Activated naive CD4-positive, alpha-beta T cell treated with anti-CD3 and anti-CD28 coated beads, Interleukin-2, amount 50 U/mL, for 24 hours (primary cell): ENCODE results near the gene TMEM175.
"Not testable (repeated sequence)": the region's sequence is repeated elsewhere in the genome, so short reads cannot be mapped to it uniquely, and the experiment has no call there.

ENCODE experiments used
- H3K27ac Mint-ChIP-seq: one replicate; pipeline ENCODE4 v1.8.0; 2021; ENCODE audit warnings: mild to moderate bottlenecking, mixed read lengths
- H3K27me3 Mint-ChIP-seq: one replicate; pipeline ENCODE4 v1.8.0; 2021; ENCODE audit warnings: mixed read lengths
- H3K36me3 Mint-ChIP-seq: one replicate; pipeline ENCODE4 v1.8.0; 2021; ENCODE audit warnings: mixed read lengths
- H3K4me1 Mint-ChIP-seq: one replicate; pipeline ENCODE4 v1.8.0; 2021; ENCODE audit warnings: mixed read lengths
- H3K4me3 Mint-ChIP-seq: one replicate; pipeline ENCODE4 v1.8.0; 2021; ENCODE audit warnings: mild to moderate bottlenecking, mixed read lengths
- H3K9me3 Mint-ChIP-seq: one replicate; pipeline ENCODE4 v1.8.0; 2021; ENCODE audit warnings: mixed read lengths

The TMEM175 gene

GRCh38 chr4:991451-992296 lies 59.4 kb downstream of the TMEM175 start:
- H3K4me1 Mint-ChIP-seq: no peaks in the 10 kb centered on the region
- H3K27me3 Mint-ChIP-seq: no peaks in the 10 kb centered on the region
- no peaks in the 10 kb centered on the region for H3K36me3 Mint-ChIP-seq
- H3K9me3 Mint-ChIP-seq: no peaks in the 10 kb centered on the region
- H3K27ac Mint-ChIP-seq: no peak overlapping the region
- no peak overlapping the region for H3K4me3 Mint-ChIP-seq

GRCh38 chr4:992297-993110 lies 60.2 kb downstream of the TMEM175 start:
- Mint-ChIP-seq H3K36me3 (no peaks in the 10 kb centered on the region), H3K27ac (no peak overlapping the region), H3K9me3 (no peaks in the 10 kb centered on the region), H3K4me3 (no peak overlapping the region), H3K27me3 (no peaks in the 10 kb centered on the region), H3K4me1 (no peaks in the 10 kb centered on the region)

- no peak within 1 kb of the TSS for H3K27ac Mint-ChIP-seq
- H3K36me3 Mint-ChIP-seq: no peaks in the 10 kb centered on the region
- H3K9me3 Mint-ChIP-seq: no peaks in the 10 kb centered on the region
- no peak within 1 kb of the TSS for H3K4me3 Mint-ChIP-seq
- H3K27me3 Mint-ChIP-seq: peaks cover under 1% of the 10 kb centered on the region
- H3K4me1 Mint-ChIP-seq: peaks cover 7% of the 10 kb centered on the region
Measured at GRCh38 chr4:993111-994029, 61.1 kb downstream of the TMEM175 start, which contains the start of gene SLC26A1. Gene SLC26A1 (minus strand): TSS chr4:993404. CDS start chr4:991703, 1,701 bp downstream.

DNA sequence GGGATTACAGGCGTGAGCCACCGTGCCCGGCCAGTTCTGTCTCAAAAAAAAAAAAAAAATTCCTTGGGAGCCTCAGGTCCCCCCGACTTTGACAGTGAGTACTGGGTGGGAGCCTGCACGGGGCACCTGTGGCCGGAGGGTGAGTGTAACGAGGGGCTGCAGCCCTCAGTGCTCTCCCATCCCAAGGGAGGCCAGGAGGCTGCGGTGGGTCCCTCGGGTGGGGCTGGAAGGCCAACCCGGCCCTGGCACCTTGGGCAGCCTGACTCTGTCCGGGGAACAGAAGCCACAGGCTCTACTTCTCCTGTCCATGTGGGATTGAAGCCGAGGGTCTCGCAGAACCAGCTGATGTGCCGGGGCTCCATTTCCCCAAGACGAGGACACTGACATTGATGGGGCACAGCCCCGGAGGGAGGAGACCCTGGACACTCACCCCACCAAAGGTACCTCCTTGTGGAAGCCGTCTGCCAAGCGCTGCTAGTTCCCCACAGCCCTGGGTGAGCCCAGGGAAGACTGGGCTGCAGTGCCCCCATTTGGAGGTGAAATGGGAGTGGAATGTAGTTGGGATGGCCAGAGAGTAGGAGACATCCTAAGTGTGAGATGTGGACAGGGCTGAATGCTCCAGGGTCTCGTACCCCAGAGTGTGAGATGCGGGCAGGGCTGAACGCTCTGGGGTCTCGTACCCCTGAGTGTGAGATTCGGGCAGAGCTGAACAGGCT lies 63.2 kb downstream of the TMEM175 start:
- Mint-ChIP-seq H3K4me3 (no peak overlapping the region), H3K27ac (no peak overlapping the region), H3K9me3 (no peaks in the 10 kb centered on the region), H3K27me3 (peaks cover 7% of the 10 kb centered on the region), H3K4me1 (peaks cover 13% of the 10 kb centered on the region), H3K36me3 (no peaks in the 10 kb centered on the region)

GRCh38 chr4:996030-996996 lies 64.1 kb downstream of the TMEM175 start:
- H3K27ac Mint-ChIP-seq: no peak overlapping the region

DNA sequence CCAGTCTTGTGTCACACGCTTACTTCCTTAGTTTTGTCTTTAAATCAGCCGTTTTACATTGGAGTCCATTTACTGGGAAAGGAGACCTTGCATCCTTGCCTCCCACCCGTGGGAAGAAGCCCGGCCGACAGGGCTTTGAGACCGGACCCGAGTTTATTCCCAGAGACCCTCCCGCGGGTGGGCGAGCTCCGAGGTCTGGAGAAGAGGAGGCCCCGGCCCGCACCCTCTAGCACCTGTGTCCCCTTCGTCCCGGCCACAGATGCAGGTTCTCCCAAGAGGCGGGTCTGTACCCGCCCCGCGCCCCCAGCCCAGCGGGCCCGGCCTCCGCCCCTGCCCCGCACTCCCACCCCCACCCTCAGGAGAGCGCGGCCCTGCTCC lies 64.7 kb downstream of the TMEM175 start:
- H3K36me3 Mint-ChIP-seq: no peaks in the 10 kb centered on the region
- H3K9me3 Mint-ChIP-seq: no peaks in the 10 kb centered on the region
- no peak overlapping the region for H3K27ac Mint-ChIP-seq
- H3K27me3 Mint-ChIP-seq: peaks cover 10% of the 10 kb centered on the region
- no peak overlapping the region for H3K4me3 Mint-ChIP-seq
- peaks cover 13% of the 10 kb centered on the region for H3K4me1 Mint-ChIP-seq

More at GRCh38 chr4:996030-996996, 64.1 kb downstream of the TMEM175 start:
- Mint-ChIP-seq H3K36me3 (no peaks in the 10 kb centered on the region), H3K4me1 (peaks cover 13% of the 10 kb centered on the region), H3K27me3 (peaks cover 9% of the 10 kb centered on the region), H3K9me3 (no peaks in the 10 kb centered on the region), H3K4me3 (no peak overlapping the region)

GRCh38 chr4:997375-998071 lies 65.3 kb downstream of the TMEM175 start:
- Mint-ChIP-seq H3K27ac (no peak overlapping the region), H3K4me3 (no peak overlapping the region), H3K4me1 (peaks cover 13% of the 10 kb centered on the region), H3K36me3 (no peaks in the 10 kb centered on the region), H3K27me3 (peaks cover 12% of the 10 kb centered on the region), H3K9me3 (no peaks in the 10 kb centered on the region)

- Mint-ChIP-seq H3K4me1 (peaks cover 13% of the 10 kb centered on the region), H3K27me3 (peaks cover 12% of the 10 kb centered on the region), H3K9me3 (no peaks in the 10 kb centered on the region), H3K4me3 (no peak overlapping the region), H3K36me3 (no peaks in the 10 kb centered on the region), H3K27ac (peak overlapping the region; percentile 59)
Measured at GRCh38 chr4:998096-998691, 65.9 kb downstream of the TMEM175 start.

GRCh38 chr4:999240-999863 lies 67.1 kb downstream of the TMEM175 start:
- H3K9me3 Mint-ChIP-seq, H3K36me3 Mint-ChIP-seq, H3K4me3 Mint-ChIP-seq: not testable (repeated sequence)
- Mint-ChIP-seq H3K27ac (peak overlapping the region; percentile 35), H3K4me1 (peaks cover 13% of the 10 kb centered on the region), H3K27me3 (peaks cover 14% of the 10 kb centered on the region)

- Mint-ChIP-seq H3K36me3 (no peaks in the 10 kb centered on the region), H3K27me3 (peaks cover 18% of the 10 kb centered on the region), H3K4me1 (peaks cover 13% of the 10 kb centered on the region), H3K9me3 (no peaks in the 10 kb centered on the region), H3K4me3 (no peak overlapping the region), H3K27ac (no peak overlapping the region)
Measured at GRCh38 chr4:999882-1000425, 67.7 kb downstream of the TMEM175 start.

GRCh38 chr4:1000686-1001260 lies 68.5 kb downstream of the TMEM175 start:
- Mint-ChIP-seq H3K9me3 (no peaks in the 10 kb centered on the region), H3K27ac (no peak overlapping the region), H3K4me1 (peaks cover 13% of the 10 kb centered on the region), H3K4me3 (no peak overlapping the region), H3K27me3 (peaks cover 21% of the 10 kb centered on the region), H3K36me3 (no peaks in the 10 kb centered on the region)

DNA sequence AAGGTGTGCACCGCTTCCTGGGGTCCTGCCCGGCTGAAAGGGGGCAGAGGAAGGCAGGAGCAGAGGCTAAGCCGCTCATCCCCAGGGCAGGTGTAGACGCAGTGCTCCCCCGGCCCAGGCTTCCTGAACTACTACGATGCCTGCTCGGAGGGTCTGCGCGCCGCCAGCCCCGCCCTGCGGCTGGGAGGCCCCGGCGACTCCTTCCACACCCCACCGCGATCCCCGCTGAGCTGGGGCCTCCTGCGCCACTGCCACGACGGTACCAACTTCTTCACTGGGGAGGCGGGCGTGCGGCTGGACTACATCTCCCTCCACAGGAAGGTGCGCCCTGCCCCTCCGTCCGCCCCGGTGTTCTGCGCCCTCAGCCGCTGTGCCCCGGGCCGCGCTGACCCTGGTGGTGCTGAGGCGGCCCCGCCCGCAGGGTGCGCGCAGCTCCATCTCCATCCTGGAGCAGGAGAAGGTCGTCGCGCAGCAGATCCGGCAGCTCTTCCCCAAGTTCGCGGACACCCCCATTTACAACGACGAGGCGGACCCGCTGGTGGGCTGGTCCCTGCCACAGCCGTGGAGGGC lies 69.4 kb downstream of the TMEM175 start:
- peaks cover 13% of the 10 kb centered on the region for H3K4me1 Mint-ChIP-seq
- no peak overlapping the region for H3K4me3 Mint-ChIP-seq
- H3K27ac Mint-ChIP-seq: no peak overlapping the region
- H3K36me3 Mint-ChIP-seq: no peaks in the 10 kb centered on the region
- peaks cover 24% of the 10 kb centered on the region for H3K27me3 Mint-ChIP-seq
- H3K9me3 Mint-ChIP-seq: no peaks in the 10 kb centered on the region
